K562 (cell line): ENCODE measurements around the gene CHCHD4. TPM values are rescaled to one million over a fixed set of nuclear protein-coding genes. Genes with fewer than 3 reads are reported as not detected.

Experiments used
- ATAC-seq: fragments of 200-7000 bp; cut with Tn5 transposase; 3 replicates; pipeline ENCODE4 v1.9.1; 2020; ENCODE audit warnings: moderate library complexity
- BruUV-seq: library from RNA; stranded (reverse); fragments of 400-500 nt; replicated peaks from 2 replicates; lab custom pipeline; 2021; lab: Mats Ljungman, UMichigan
- CTCF ChIA-PET: fragments of 300-600 bp; formaldehyde crosslinking; extraction: SDS; loops from one replicate; lab custom pipeline; 2021; ENCODE audit warnings: low intra/inter-chr PET ratio; lab: Yijun Ruan, JAX
- POLR2A ChIA-PET: fragments of 300-600, 350-650 bp; sonication (Branson Sonifier 250); formaldehyde crosslinking; extraction: SDS; loops from one replicate; lab custom pipeline; 2021; ENCODE audit warnings: antibody characterized with exemption, inconsistent platforms; lab: Yijun Ruan, JAX
- DNase-seq, 4 experiments: peaks; one replicate each; pipeline versions ENCODE4 v3.0.0 to v3.0.0-alpha.2; 2011 to 2018; ENCODE audit warnings: low spot score in 3 of 4, mixed read lengths in 3 of 4; ENCODE audit errors: extremely low read depth in 1 of 4
- FAIRE-seq: peaks from 2 replicates; lab custom pipeline; 2011; peaks lifted over from hg19 to GRCh38; lab: Jason Lieb, UNC
- H2AFZ ChIP-seq: 2 replicates; pipeline ENCODE4 v1.6.0; 2011; ENCODE audit warnings: low read depth, low read length, control low read depth, inconsistent platforms
- H3K27ac ChIP-seq: fragments of 200-600 bp; 3 replicates; pipeline ENCODE4 v1.8.0; 2011; ENCODE audit warnings: low read depth, mild to moderate bottlenecking, control low read depth, inconsistent platforms, low read length, moderate library complexity, mixed read lengths; ENCODE audit errors: extremely low read depth
- H3K27me3 ChIP-seq, 2 experiments: fragments of 300-600 bp in 1 of 2; 2 replicates in 1 of 2; 3 replicates in 1 of 2; pipeline versions ENCODE4 v1.6.0 to v1.8.0; 2011; ENCODE audit warnings: inconsistent platforms in 2 of 2, low read length in 2 of 2, mild to moderate bottlenecking in 1 of 2, mixed read lengths in 1 of 2, moderate library complexity in 1 of 2; ENCODE audit not compliant: control insufficient read depth in 2 of 2, insufficient read depth in 2 of 2
- H3K36me3 ChIP-seq: fragments of 300-600 bp; 3 replicates; pipeline ENCODE4 v1.8.0; 2011; ENCODE audit warnings: mild to moderate bottlenecking, low read length, inconsistent platforms; ENCODE audit not compliant: control insufficient read depth, insufficient read depth
- H3K4me1 ChIP-seq, 2 experiments: fragments of 200-600 bp in 1 of 2; replicated peaks in 1 of 2; 2 replicates in 1 of 2; 3 replicates in 1 of 2; pipeline versions ENCODE4 v1.5.1 to v1.8.0; 2011; ENCODE audit warnings: inconsistent platforms in 2 of 2, low read length in 2 of 2, mild to moderate bottlenecking in 1 of 2, mixed read lengths in 1 of 2, moderate library complexity in 1 of 2; ENCODE audit not compliant: control insufficient read depth in 2 of 2, insufficient read depth in 2 of 2
- H3K4me2 ChIP-seq: 2 replicates; pipeline ENCODE4 v1.6.1; 2011; ENCODE audit warnings: low read length, control low read depth, inconsistent platforms, mixed read lengths; ENCODE audit not compliant: insufficient read depth
- H3K4me3 ChIP-seq: fragments of 200-600 bp; sonication (generic), shearing (Covaris generic); 2 replicates; pipeline ENCODE4 v1.5.1; 2016; ENCODE audit warnings: control low read depth, inconsistent platforms
- H3K79me2 ChIP-seq: fragments of 200-600 bp; 3 replicates; pipeline ENCODE4 v1.8.0; 2011; ENCODE audit warnings: low read length, inconsistent platforms; ENCODE audit not compliant: control insufficient read depth, insufficient read depth
- H3K9ac ChIP-seq, 2 experiments: 2 replicates each; pipeline versions ENCODE4 v1.6.0 to v1.6.1; 2011; ENCODE audit warnings: low read depth in 2 of 2, low read length in 2 of 2, control low read depth in 1 of 2, inconsistent platforms in 1 of 2, mild to moderate bottlenecking in 1 of 2, mixed read lengths in 1 of 2; ENCODE audit not compliant: insufficient read depth in 1 of 2
- H3K9me1 ChIP-seq: one replicate; pipeline ENCODE4 v1.6.0; 2011; ENCODE audit warnings: inconsistent platforms, mild to moderate bottlenecking, low read length, moderate library complexity; ENCODE audit not compliant: control insufficient read depth, insufficient read depth
- H3K9me3 ChIP-seq: replicated peaks from 2 replicates; pipeline ENCODE4 v1.5.1; 2011; ENCODE audit warnings: low read depth, low read length, inconsistent platforms; ENCODE audit not compliant: control insufficient read depth, insufficient read depth
- H4K20me1 ChIP-seq: replicated peaks from 2 replicates; pipeline ENCODE4 v1.6.1; 2011; ENCODE audit warnings: low read length, inconsistent platforms, mixed read lengths; ENCODE audit not compliant: control insufficient read depth, insufficient read depth
- POLR2G ChIP-seq: fragments of 200-400 bp; formaldehyde crosslinking; IDR thresholded peaks from 2 replicates; pipeline ENCODE4 v1.6.1; 2017; ENCODE audit warnings: low read depth, mild to moderate bottlenecking, antibody characterized with exemption, low read length, moderate library complexity
- ZBED1 ChIP-seq: IDR thresholded peaks from 2 replicates; pipeline ENCODE4 v1.6.1; 2014
- ZFX ChIP-seq: sonication (generic); formaldehyde crosslinking; IDR thresholded peaks from 2 replicates; pipeline ENCODE4 v1.8.0; 2022; ENCODE audit warnings: mild to moderate bottlenecking, missing genetic modification reagents, moderate library complexity
- WGBS: fragments of 100-300 bp; shearing (Covaris generic); methylation state at CpG from one replicate; pipeline ENCODE4 v1.1.6; 2016; ENCODE audit warnings: low coverage, mixed read lengths; ENCODE audit not compliant: insufficient coverage; ENCODE audit errors: missing lambda C conversion rate; 5-methylcytosine and 5-hydroxymethylcytosine counted together
- in situ Hi-C: fragments of 300-500 bp; cut with MboI; formaldehyde crosslinking; loops from 4 replicates; pipeline ENCODE4 v1.15.0; 2018; ENCODE audit warnings: inconsistent platforms, mixed read lengths
- intact Hi-C: fragments of 100-400 bp; cut with micrococcal nuclease; formaldehyde crosslinking; loops from 2 replicates; pipeline ENCODE4 v1.14.2; 2022
- polyA plus RNA-seq, 8 experiments: library from polyadenylated mRNA; depleted of rRNA in 4 of 8; stranded (reverse) in 5 of 8; unstranded in 3 of 8; fragments of >200 nt; fragmentation: Nextera tagmentation in 2 of 8; fragmentation: Illumina TruSeq in 1 of 8; extraction: Ambion mirVana in 2 of 8; extraction: Trizol in 1 of 8; gene quantifications; 2 replicates each; pipeline versions ENCODE4 v1.2.1 to v1.2.3, GENCODE V29; 2011 to 2014; ENCODE audit warnings: inconsistent platforms in 1 of 8, missing spikeins in 1 of 8
- total RNA-seq, 7 experiments: library from RNA; depleted of rRNA in 6 of 7; stranded (reverse); fragments of >200 nt in 6 of 7; fragmentation: Illumina TruSeq in 2 of 7; extraction: Trizol in 2 of 7; gene quantifications; 2 replicates each; pipeline versions ENCODE4 v1.2.1 to v1.2.3, GENCODE V29; 2011 to 2021; ENCODE audit warnings: low replicate concordance in 1 of 7

CHCHD4 gene
- total and polyA plus RNA-seq, 9 of the 15 experiments (the other 6 are each of a cell fraction or from before 2014, with no cell fraction given), result 55.4 to 225 (median 77.2) TPM

GRCh38 chr3:14146381-14147065, 21.9 kb upstream of the CHCHD4 start:
- DNase-seq (no peak), FAIRE-seq (no peak), ATAC-seq (no peak)
- no peaks in the 10 kb centered on the region for H4K20me1 ChIP-seq
- BruUV-seq, result no TSS peak
- no peaks in the 10 kb centered on the region for H3K27me3 ChIP-seq
- ChIA-PET CTCF (no interaction called here), POLR2A (interaction anchor here (0.6 to 3.6 kb wide), 6 partner anchors 7 to 429 kb away, joined by 3 to 18 read pairs (median 8); partner anchors contain the start of genes CHCHD4 and TMEM43)
- peaks cover 12 to 13% of the 10 kb centered on the region in 2 experiments for H3K4me1 ChIP-seq
- in situ Hi-C loops, result no loop called here
- peak; percentile 49; the same call in 1 of the 2 replicates for TF ChIP-seq POLR2G
- TF ChIP-seq ZFX, result 0 out of 2 replicates have a peak, but pooled peaks have one; percentile 13
- no peak for TF ChIP-seq ZBED1
- intact Hi-C loops, result no loop called here
- no peak overlapping the region for H3K4me3 ChIP-seq
- H3K27ac ChIP-seq, result no peak overlapping the region
- peak overlapping the region in 1 of 2 experiments; percentile 19; a peak in 1 of 4 replicates for H3K9ac ChIP-seq
- no peak overlapping the region for H3K4me2 ChIP-seq
- peaks cover 73% of the 10 kb centered on the region; the same call in 2 of the 3 replicates for H3K36me3 ChIP-seq
- 90% methylated on average over 10 of the region's 10 CpGs for WGBS
- no peaks in the 10 kb centered on the region for H3K9me3 ChIP-seq
- H3K79me2 ChIP-seq, result no peaks in the 10 kb centered on the region
- H2AFZ ChIP-seq, result no peak overlapping the region
- H3K9me1 ChIP-seq, result no peaks in the 10 kb centered on the region
